Mesendoderm (in vitro differentiated cells): ENCODE measurements around the gene PLCD1. TPM values are rescaled to one million over a fixed set of nuclear protein-coding genes. Genes with fewer than 3 reads are reported as not detected.
"Not testable (repeated sequence)": the region's sequence is repeated elsewhere in the genome, so short reads cannot be mapped to it uniquely, and the experiment has no call there.

Source experiments
- DNase-seq: peaks from one replicate; pipeline ENCODE4 v3.0.0; 2013
- H2AK5ac ChIP-seq: 2 replicates; pipeline ENCODE4 v1.6.1; 2013; ENCODE audit warnings: low read length, inconsistent platforms
- H2BK120ac ChIP-seq: 2 replicates; pipeline ENCODE4 v1.6.1; 2013; ENCODE audit warnings: low read depth, mild to moderate bottlenecking, low read length, moderate library complexity, mixed read lengths
- H2BK15ac ChIP-seq: replicated peaks from 2 replicates; pipeline ENCODE4 v1.6.1; 2013; ENCODE audit warnings: low read depth, mild to moderate bottlenecking, moderate library complexity
- H2BK5ac ChIP-seq: 2 replicates; pipeline ENCODE4 v1.6.1; 2013; ENCODE audit warnings: low read length, inconsistent platforms
- H3K18ac ChIP-seq: 2 replicates; pipeline ENCODE4 v1.6.1; 2013; ENCODE audit warnings: mild to moderate bottlenecking, low read length, mixed read lengths
- H3K23ac ChIP-seq: one replicate; pipeline ENCODE4 v1.6.1; 2013; ENCODE audit warnings: low read length
- H3K27ac ChIP-seq: 2 replicates; pipeline ENCODE4 v1.5.1; 2013; ENCODE audit warnings: low read depth, mild to moderate bottlenecking, inconsistent platforms, low read length, moderate library complexity
- H3K27me3 ChIP-seq: 2 replicates; pipeline ENCODE4 v1.6.1; 2013; ENCODE audit warnings: low read length, control low read depth, mild to moderate bottlenecking, inconsistent platforms; ENCODE audit not compliant: insufficient read depth, poor library complexity
- H3K36me3 ChIP-seq: 2 replicates; pipeline ENCODE4 v1.6.1; 2013; ENCODE audit warnings: low read length, inconsistent platforms; ENCODE audit not compliant: control insufficient read depth, insufficient read depth
- H3K4ac ChIP-seq: one replicate; pipeline ENCODE4 v1.6.1; 2013; ENCODE audit warnings: low read depth, mild to moderate bottlenecking, low read length, moderate library complexity
- H3K4me1 ChIP-seq: 2 replicates; pipeline ENCODE4 v1.6.1; 2013; ENCODE audit warnings: low read depth, low read length, inconsistent platforms; ENCODE audit not compliant: control insufficient read depth
- H3K4me2 ChIP-seq: 2 replicates; pipeline ENCODE4 v1.6.1; 2013; ENCODE audit warnings: low read length
- H3K4me3 ChIP-seq: 2 replicates; pipeline ENCODE4 v1.5.1; 2013; ENCODE audit warnings: mild to moderate bottlenecking, low read length
- H3K56ac ChIP-seq: one replicate; pipeline ENCODE4 v1.6.1; 2013; ENCODE audit warnings: low read length
- H3K79me1 ChIP-seq: 2 replicates; pipeline ENCODE4 v1.6.1; 2013; ENCODE audit warnings: low read length, inconsistent platforms
- H3K79me2 ChIP-seq: 2 replicates; pipeline ENCODE4 v1.6.1; 2013; ENCODE audit warnings: mild to moderate bottlenecking, low read length; ENCODE audit not compliant: control insufficient read depth, insufficient read depth
- H3K9ac ChIP-seq: 2 replicates; pipeline ENCODE4 v1.6.1; 2013; ENCODE audit warnings: low read length, inconsistent platforms
- H4K5ac ChIP-seq: one replicate; pipeline ENCODE4 v1.6.1; 2013; ENCODE audit warnings: low read length
- H4K8ac ChIP-seq: one replicate; pipeline ENCODE4 v1.6.1; 2013; ENCODE audit warnings: low read depth, mild to moderate bottlenecking, control low read depth, low read length, moderate library complexity
- WGBS: extraction: QIAGEN DNeasy Blood & Tissue Kit; methylation state at CpG from one replicate; pipeline ENCODE4 v1.1.7; 2013; ENCODE audit warnings: low lambda C conversion rate, missing lambda C conversion rate; ENCODE audit not compliant: insufficient coverage; ENCODE audit errors: extremely low coverage; 5-methylcytosine and 5-hydroxymethylcytosine counted together
- polyA plus RNA-seq, 2 experiments: library from polyadenylated mRNA; stranded (reverse); fragments of 200-250 nt; gene quantifications; one replicate each; pipeline ENCODE4 v1.2.3, GENCODE V29; 2013

The PLCD1 gene
- polyA plus RNA-seq (2013, experiment 1 of 2): 6.8 TPM
- 6.6 TPM for polyA plus RNA-seq (2013, experiment 2 of 2)

DNA sequence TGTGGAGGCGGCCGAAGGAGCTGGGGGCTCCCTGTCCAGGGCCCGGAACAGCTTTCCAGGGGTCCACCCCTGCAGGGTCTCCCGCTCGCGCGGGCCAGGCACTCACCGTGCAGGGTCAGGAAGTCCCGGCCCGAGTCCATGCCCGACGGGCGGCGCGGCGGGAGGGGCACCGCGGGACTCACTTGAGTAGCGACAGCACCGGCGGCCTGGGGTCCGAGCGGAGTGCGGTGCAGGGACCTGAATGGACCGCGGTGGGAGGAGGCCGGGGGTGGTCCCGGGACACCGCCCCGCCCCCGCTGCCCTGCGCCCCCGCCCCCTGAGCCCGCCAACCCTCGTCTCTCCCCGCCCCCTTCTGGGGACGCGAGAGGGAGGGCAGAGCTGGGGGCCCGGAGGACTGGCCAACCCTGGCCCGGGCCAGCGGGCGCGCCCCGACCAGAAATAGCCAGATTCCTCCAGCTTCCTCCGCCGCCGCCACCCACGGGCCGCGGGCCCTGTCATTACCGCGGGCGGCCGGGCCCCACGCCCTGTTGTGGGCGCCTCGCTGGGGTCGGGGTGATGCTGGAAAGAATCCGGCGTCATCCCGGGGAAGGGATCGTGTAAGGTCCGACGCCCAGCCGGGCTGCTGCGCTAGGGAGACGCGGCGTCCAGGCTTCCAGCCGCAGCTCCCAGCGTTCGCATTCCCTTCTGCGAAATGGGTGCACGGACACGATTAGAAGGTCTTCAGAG, at the start of gene PLCD1:
TSS of gene PLCD1 (minus strand) at position 243 of the 726 bp plus-strand sequence. CDS start at position 140, 103 bp downstream.
- Histone ChIP-seq H3K36me3 (no peaks in the 10 kb centered on the region), H2BK120ac (no peak within 1 kb of the TSS), H4K8ac (no peak within 1 kb of the TSS), H3K18ac (peak within 1 kb of the TSS; percentile 20), H3K79me2 (no peaks in the 10 kb centered on the region), H3K79me1 (no peaks in the 10 kb centered on the region), H2AK5ac (no peak within 1 kb of the TSS), H3K9ac (peak within 1 kb of the TSS; percentile 69), H3K4me2 (peak within 1 kb of the TSS; percentile 84), H3K27me3 (peaks cover 8% of the 10 kb centered on the region), H3K4me3 (peak within 1 kb of the TSS; percentile 62), H3K4me1 (peaks cover 3% of the 10 kb centered on the region), H3K56ac (peak within 1 kb of the TSS; percentile 82), H2BK15ac (no peak within 1 kb of the TSS), H3K23ac (no peak within 1 kb of the TSS), H3K27ac (no peak within 1 kb of the TSS), H4K5ac (no peak within 1 kb of the TSS), H3K4ac (no peak within 1 kb of the TSS), H2BK5ac (no peak within 1 kb of the TSS)
- DNase-seq: peak; percentile 75
- no CpG with 5 or more reads among the region's 75 CpGs for WGBS

DNA sequence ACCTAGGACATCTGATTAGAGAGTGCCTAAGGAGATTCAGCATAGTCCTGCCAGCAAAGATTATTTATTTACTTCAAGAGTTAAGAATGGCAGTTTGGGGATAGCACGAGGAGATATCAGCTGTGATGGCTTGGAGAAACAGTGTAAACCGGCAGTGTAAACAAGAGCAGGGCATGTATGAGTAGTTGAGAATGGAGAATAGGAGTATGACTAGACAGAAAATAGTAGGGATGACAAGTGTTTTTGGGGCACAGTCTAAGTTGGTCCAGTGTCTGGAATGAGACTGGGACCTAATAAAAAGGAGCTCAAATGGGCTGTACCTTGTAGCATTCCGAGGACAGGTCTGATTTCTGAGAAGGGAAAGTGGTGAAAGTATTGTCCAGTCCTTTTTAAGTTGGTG, 47.6 kb upstream of the PLCD1 start:
- H3K27ac ChIP-seq, H2BK120ac ChIP-seq, DNase-seq, H3K4me2 ChIP-seq, H2BK15ac ChIP-seq, H3K56ac ChIP-seq, H3K4ac ChIP-seq, H3K4me1 ChIP-seq, H3K79me1 ChIP-seq, H4K8ac ChIP-seq, H3K36me3 ChIP-seq, H3K18ac ChIP-seq, H3K23ac ChIP-seq, H3K79me2 ChIP-seq, H2AK5ac ChIP-seq, H3K27me3 ChIP-seq, H4K5ac ChIP-seq, H3K4me3 ChIP-seq, H3K9ac ChIP-seq, H2BK5ac ChIP-seq: not testable (repeated sequence)
- WGBS: no CpG with 5 or more reads among the region's 3 CpGs

DNA sequence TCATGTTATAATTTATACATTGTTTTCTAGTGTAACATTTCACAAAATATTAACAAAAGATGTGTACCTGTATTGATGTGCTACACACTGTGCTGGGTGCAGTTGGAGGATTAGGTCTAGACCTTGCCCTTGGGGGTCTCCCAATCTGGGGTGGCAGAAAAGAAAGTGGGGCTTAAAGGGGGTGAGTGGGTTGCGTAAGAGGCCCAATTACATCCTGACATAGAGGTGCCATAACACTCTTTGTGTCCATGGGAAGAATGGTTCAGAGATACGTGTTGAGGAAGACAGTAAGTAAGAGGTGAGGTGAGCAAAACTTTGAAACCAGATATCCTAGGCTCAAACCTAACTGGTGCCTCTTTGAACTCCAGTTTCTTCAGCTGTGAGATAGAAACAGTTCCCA, 40.6 kb upstream of the PLCD1 start:
- Histone ChIP-seq H3K23ac (no peak overlapping the region), H2BK120ac (no peak overlapping the region), H3K4me1 (no peaks in the 10 kb centered on the region), H3K4me2 (no peak overlapping the region), H3K4me3 (no peak overlapping the region), H2BK5ac (no peak overlapping the region), H3K56ac (no peak overlapping the region), H3K4ac (no peak overlapping the region), H2AK5ac (no peak overlapping the region), H3K27ac (no peak overlapping the region), H4K8ac (no peak overlapping the region), H3K27me3 (no peaks in the 10 kb centered on the region), H3K79me1 (no peaks in the 10 kb centered on the region), H3K18ac (no peak overlapping the region), H3K36me3 (no peaks in the 10 kb centered on the region), H2BK15ac (no peak overlapping the region), H3K79me2 (no peaks in the 10 kb centered on the region), H4K5ac (no peak overlapping the region), H3K9ac (no peak overlapping the region)
- WGBS: no CpG with 5 or more reads among the region's 2 CpGs
- no peak for DNase-seq

DNA sequence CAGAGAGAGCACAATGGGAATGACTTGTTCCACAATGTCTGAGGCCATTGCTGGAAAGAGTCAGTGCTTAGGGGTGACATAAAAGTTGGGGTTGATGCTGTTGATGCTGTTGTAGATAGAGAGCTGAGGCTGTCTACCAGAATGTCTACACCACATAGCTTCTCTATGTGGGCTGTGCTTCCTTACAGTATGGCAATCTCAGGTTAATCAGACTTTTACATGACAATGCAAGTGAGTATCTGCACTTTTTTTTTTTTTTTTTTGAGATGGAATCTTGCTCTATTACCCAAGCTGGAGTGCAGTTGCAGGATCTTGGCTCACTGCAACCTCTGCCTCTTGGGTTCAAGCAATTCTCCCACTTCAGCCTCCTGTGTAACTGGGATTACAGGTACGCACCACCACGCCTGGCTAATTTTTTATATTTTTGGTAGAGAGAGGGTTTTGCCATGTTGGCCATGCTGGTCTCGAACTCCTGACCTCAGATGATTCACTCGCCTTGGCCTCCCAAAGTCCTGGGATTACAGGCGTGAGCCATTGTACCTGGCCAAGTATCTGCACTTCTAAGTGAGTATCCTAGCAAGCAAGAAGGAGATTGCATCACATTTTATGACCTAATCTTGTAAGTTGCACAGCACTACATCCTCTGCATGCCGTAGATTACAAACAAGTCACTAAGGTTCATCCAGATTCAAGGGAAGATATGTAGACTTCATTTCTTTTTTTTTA, 38.2 kb upstream of the PLCD1 start:
- whole genome bisulfite sequencing: no CpG with 5 or more reads among the region's 6 CpGs
- no peaks in the 10 kb centered on the region for H3K27me3 ChIP-seq
- no peak overlapping the region for H3K4me3 ChIP-seq
- H3K9ac ChIP-seq: no peak overlapping the region
- no peak overlapping the region for H2BK5ac ChIP-seq
- H3K56ac ChIP-seq: no peak overlapping the region
- no peak overlapping the region for H3K18ac ChIP-seq
- no peak overlapping the region for H3K4me2 ChIP-seq
- H3K23ac ChIP-seq: no peak overlapping the region
- H3K79me1 ChIP-seq: no peaks in the 10 kb centered on the region
- no peak overlapping the region for H4K5ac ChIP-seq
- no peak overlapping the region for H3K4ac ChIP-seq
- H3K4me1 ChIP-seq: no peaks in the 10 kb centered on the region
- no peak overlapping the region for H4K8ac ChIP-seq
- H3K27ac ChIP-seq: no peak overlapping the region
- no peak overlapping the region for H2BK15ac ChIP-seq
- no peak overlapping the region for H2BK120ac ChIP-seq
- no peaks in the 10 kb centered on the region for H3K79me2 ChIP-seq
- H3K36me3 ChIP-seq: no peaks in the 10 kb centered on the region
- no peak overlapping the region for H2AK5ac ChIP-seq
- no peak for DNase-seq

DNA sequence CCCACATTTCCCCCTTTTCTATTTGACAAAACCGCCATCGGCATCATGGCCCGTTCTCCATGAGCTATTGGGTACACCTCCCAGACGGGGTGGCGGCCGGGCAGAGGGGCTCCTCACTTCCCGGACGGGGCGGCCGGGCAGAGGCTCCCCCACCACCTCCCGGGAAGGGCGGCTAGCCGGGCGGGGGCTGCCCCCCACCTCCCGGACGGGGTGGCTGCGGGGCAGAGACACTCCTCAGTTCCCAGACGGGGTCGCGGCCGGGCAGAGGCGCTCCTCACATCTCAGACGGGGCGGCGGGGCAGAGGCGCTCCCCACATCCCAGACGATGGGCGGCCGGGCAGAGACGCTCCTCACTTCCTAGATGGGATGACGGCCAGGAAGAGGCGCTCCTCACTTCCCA, 35.0 kb upstream of the PLCD1 start:
- H3K4me1 ChIP-seq, H3K4ac ChIP-seq, H3K27me3 ChIP-seq, H3K18ac ChIP-seq, H3K36me3 ChIP-seq, H3K23ac ChIP-seq, H2BK15ac ChIP-seq, H4K5ac ChIP-seq, H3K9ac ChIP-seq, H3K79me1 ChIP-seq, H2BK120ac ChIP-seq, H3K27ac ChIP-seq, DNase-seq, H4K8ac ChIP-seq, H2BK5ac ChIP-seq, H2AK5ac ChIP-seq, H3K79me2 ChIP-seq, H3K56ac ChIP-seq, H3K4me2 ChIP-seq, H3K4me3 ChIP-seq: not testable (repeated sequence)
- WGBS: no CpG with 5 or more reads among the region's 32 CpGs
